Mesodermal cell (in vitro differentiated cells): ENCODE measurements around the gene LRCH3.
A peak's percentile ranks its signal among the peaks of the same experiment; 100 is the strongest.

Source experiments
- H3K27ac ChIP-seq: 2 replicates; pipeline ENCODE4 v1.7.0; 2013; ENCODE audit warnings: mild to moderate bottlenecking, low read depth, low read length, moderate library complexity; ENCODE audit not compliant: severe bottlenecking
- H3K36me3 ChIP-seq: 2 replicates; pipeline ENCODE4 v1.7.1; 2013; ENCODE audit warnings: mild to moderate bottlenecking, low read length, moderate library complexity; ENCODE audit not compliant: control insufficient read depth, insufficient read depth
- H3K4me1 ChIP-seq: one replicate; pipeline ENCODE4 v1.7.1; 2013; ENCODE audit warnings: mild to moderate bottlenecking, low read length; ENCODE audit not compliant: insufficient read depth, control insufficient read depth, poor library complexity, severe bottlenecking
- H3K4me3 ChIP-seq: 2 replicates; pipeline ENCODE4 v1.7.0; 2013; ENCODE audit warnings: low read length, control low read depth, mild to moderate bottlenecking; ENCODE audit not compliant: insufficient read depth, poor library complexity, severe bottlenecking; ENCODE audit errors: extremely low read depth
- H3K9me3 ChIP-seq: 2 replicates; pipeline ENCODE4 v1.7.1; 2013; ENCODE audit warnings: mild to moderate bottlenecking, low read length, moderate library complexity; ENCODE audit not compliant: control insufficient read depth
- WGBS, 2 experiments: methylation state at CpG; one replicate each; pipeline ENCODE4 v1.1.5; 2013; ENCODE audit warnings: missing lambda C conversion rate in 2 of 2; ENCODE audit not compliant: insufficient coverage in 2 of 2; 5-methylcytosine and 5-hydroxymethylcytosine counted together

Gene LRCH3

GRCh38 chr3:197807969-197808587 is 17.0 kb downstream of the LRCH3 start:
- WGBS, 2 experiments: 100% methylated on average over 2 of the region's 4 CpGs; no CpG with 5 or more reads in 1 of the 2 experiments
- no peaks in the 10 kb centered on the region for H3K9me3 ChIP-seq
- peaks cover 21% of the 10 kb centered on the region for H3K36me3 ChIP-seq
- peaks cover 28% of the 10 kb centered on the region for H3K4me1 ChIP-seq
- H3K4me3 ChIP-seq: no peak overlapping the region
- peak overlapping the region; percentile 46 for H3K27ac ChIP-seq

GRCh38 chr3:197809356-197810020 is 18.4 kb downstream of the LRCH3 start:
- Histone ChIP-seq H3K36me3 (peaks cover 11% of the 10 kb centered on the region), H3K9me3 (no peaks in the 10 kb centered on the region), H3K4me3 (no peak overlapping the region), H3K4me1 (peaks cover 28% of the 10 kb centered on the region), H3K27ac (peak overlapping the region; percentile 26)
- WGBS, 2 experiments: 83 to 100% methylated on average over 1 of the region's 2 CpGs

- H3K36me3 ChIP-seq: peaks cover 2% of the 10 kb centered on the region
- no peaks in the 10 kb centered on the region for H3K9me3 ChIP-seq
- peaks cover 28% of the 10 kb centered on the region for H3K4me1 ChIP-seq
- no peak overlapping the region for H3K4me3 ChIP-seq
- H3K27ac ChIP-seq: no peak overlapping the region
- WGBS, 2 experiments: 88 to 95% methylated on average over 3 to 5 of the region's 6 CpGs
Observed at GRCh38 chr3:197810901-197811300, 19.8 kb downstream of the LRCH3 start.

- H3K36me3 ChIP-seq: peaks cover 3% of the 10 kb centered on the region
- H3K4me1 ChIP-seq: peaks cover 28% of the 10 kb centered on the region
- H3K27ac ChIP-seq: no peak overlapping the region
- no peaks in the 10 kb centered on the region for H3K9me3 ChIP-seq
- no peak overlapping the region for H3K4me3 ChIP-seq
- WGBS, 2 experiments: 80% methylated on average over 1 of the region's 3 CpGs; no CpG with 5 or more reads in 1 of the 2 experiments
Observed at GRCh38 chr3:197811343-197811742, 20.3 kb downstream of the LRCH3 start.

- Histone ChIP-seq H3K9me3 (no peaks in the 10 kb centered on the region), H3K4me1 (peaks cover 11% of the 10 kb centered on the region), H3K27ac (no peak overlapping the region), H3K4me3 (no peak overlapping the region), H3K36me3 (peaks cover 4% of the 10 kb centered on the region)
- WGBS, 2 experiments: 100% methylated on average over 1 to 3 of the region's 4 CpGs
Observed at GRCh38 chr3:197814372-197814771, 23.3 kb downstream of the LRCH3 start.

- H3K4me3 ChIP-seq: no peak overlapping the region
- H3K27ac ChIP-seq: no peak overlapping the region
- 87% methylated on average over 5 to 6 of the region's 8 CpGs for WGBS, 2 experiments
- H3K4me1 ChIP-seq: no peaks in the 10 kb centered on the region
- H3K36me3 ChIP-seq: peaks cover 45% of the 10 kb centered on the region
- H3K9me3 ChIP-seq: no peaks in the 10 kb centered on the region
Observed at GRCh38 chr3:197820550-197821335, 29.7 kb downstream of the LRCH3 start.

- Histone ChIP-seq H3K9me3 (no peaks in the 10 kb centered on the region), H3K4me3 (no peak overlapping the region), H3K27ac (no peak overlapping the region), H3K36me3 (peaks cover 77% of the 10 kb centered on the region), H3K4me1 (no peaks in the 10 kb centered on the region)
- WGBS, 2 experiments: 100% methylated on average over 1 of the region's 3 CpGs
Observed at GRCh38 chr3:197829397-197830045, 38.5 kb downstream of the LRCH3 start.

- WGBS, 2 experiments: 71 to 94% methylated on average over 2 of the region's 6 CpGs
- no peak overlapping the region for H3K4me3 ChIP-seq
- H3K36me3 ChIP-seq: peaks cover 80% of the 10 kb centered on the region
- H3K9me3 ChIP-seq: no peaks in the 10 kb centered on the region
- H3K27ac ChIP-seq: no peak overlapping the region
- H3K4me1 ChIP-seq: no peaks in the 10 kb centered on the region
Observed at GRCh38 chr3:197830308-197830966, 39.4 kb downstream of the LRCH3 start.

GRCh38 chr3:197830967-197831313 is 39.9 kb downstream of the LRCH3 start:
- no peak overlapping the region for H3K4me3 ChIP-seq
- H3K27ac ChIP-seq: no peak overlapping the region
- 97 to 98% methylated on average over 6 of the region's 8 CpGs for WGBS, 2 experiments
- H3K9me3 ChIP-seq: no peaks in the 10 kb centered on the region
- H3K36me3 ChIP-seq: peaks cover 84% of the 10 kb centered on the region
- no peaks in the 10 kb centered on the region for H3K4me1 ChIP-seq
